ENCODE results near the gene SARDH.

GRCh38 chr9:133730994-133731715, 7.0 kb downstream of the SARDH start:
- no peak for TF ChIP-seq EP300 (IDR thresholded peaks at IDR 0.05)
- no peak for TF ChIP-seq CTCF (IDR thresholded peaks at IDR 0.05)
